ENCODE results near the gene HPD.

DNA sequence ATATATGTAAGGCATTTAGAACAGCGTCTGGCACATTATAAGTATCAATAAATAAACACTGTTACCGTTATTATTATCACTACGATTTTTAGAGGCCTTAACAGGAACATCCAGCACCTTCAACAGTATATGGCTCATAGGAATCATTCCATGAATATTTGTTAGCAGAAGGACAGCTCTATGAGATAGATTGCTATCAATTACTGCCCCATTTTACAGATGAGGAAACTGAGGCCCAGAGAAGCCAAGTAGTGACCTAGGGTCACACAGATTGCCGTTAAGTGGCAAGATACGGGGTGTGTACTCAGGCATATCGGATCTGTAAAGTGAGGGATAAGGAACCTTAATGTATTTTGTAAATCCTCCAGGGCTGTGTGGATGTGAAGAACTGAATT is 29.4 kb upstream of the HPD start:
- TF ChIP-seq POLR2A (IDR thresholded peaks at IDR 0.05) = no peak
- no peak for TF ChIP-seq CTCF (IDR thresholded peaks at IDR 0.05)
